Panc1 (cell line): ENCODE data around the gene KIAA0930.

ENCODE experiments used
- CTCF ChIP-seq: fragments of 450-650 bp; IDR thresholded peaks from 2 replicates; pipeline ENCODE4 v1.5.1; 2017; ENCODE audit warnings: mild to moderate bottlenecking
- SIN3A ChIP-seq: IDR thresholded peaks from 2 replicates; pipeline ENCODE4 v1.6.1; 2012; ENCODE audit warnings: low read depth, mild to moderate bottlenecking, low read length, moderate library complexity, borderline replicate concordance; ENCODE audit not compliant: insufficient read depth

- TF ChIP-seq CTCF (no peak), SIN3A (no peak)
These were observed 15.5 kb downstream of the KIAA0930 start for GRCh38 chr22:45224988-45225731.
